Stimulated activated CD8-positive, alpha-beta memory T cell treated with anti-CD3 and anti-CD28 coated beads, Interleukin-12 subunit alpha, Interleukin-12 subunit beta, amount 100 ng/mL, for 24 hours (primary cell): ENCODE measurements around the gene RPL10A.

ENCODE experiments used
- DNase-seq: peaks from one replicate; pipeline ENCODE4 v3.0.0-alpha.2; 2020; ENCODE audit errors: extremely low read depth

RPL10A gene

DNA sequence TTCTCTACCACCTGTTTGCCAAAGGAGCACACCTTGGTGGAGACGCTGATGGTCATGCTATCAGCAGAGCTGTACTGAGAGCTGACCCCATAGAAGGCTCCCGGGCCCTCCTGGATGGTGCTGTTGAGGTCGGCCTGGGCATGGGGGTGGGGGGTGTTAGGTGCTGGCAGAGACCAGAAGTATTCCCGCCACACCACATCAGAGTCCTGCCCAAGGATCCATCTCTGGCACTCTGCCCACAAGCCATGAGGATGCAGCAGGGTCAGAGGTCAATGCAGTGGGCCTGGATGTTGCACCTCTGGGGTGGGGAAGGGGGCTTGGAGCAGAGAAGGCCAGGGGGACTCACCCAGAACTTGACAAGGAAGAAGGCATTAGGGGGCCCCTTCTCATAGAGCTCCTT is 7.4 kb downstream of the RPL10A start:
- no peak for DNase-seq

DNA sequence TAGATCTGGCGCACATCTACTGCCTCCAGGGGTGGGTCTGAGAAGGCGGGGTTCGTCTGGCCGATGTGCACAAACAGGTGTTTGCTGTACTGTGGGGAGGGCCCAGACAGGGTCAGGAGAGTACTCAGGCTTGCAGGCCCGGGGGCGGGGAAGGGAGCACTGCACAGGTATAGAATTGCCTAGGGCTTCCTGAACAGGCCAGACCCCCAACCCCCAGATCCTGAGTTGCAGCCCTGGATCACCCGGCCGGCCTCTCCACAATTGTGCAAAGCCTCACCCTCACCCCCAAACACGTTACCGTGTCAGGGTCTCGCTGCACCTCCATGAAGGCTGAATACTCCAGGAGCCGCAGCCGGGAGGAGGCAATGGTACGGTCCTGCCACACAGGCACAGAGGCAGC is 7.8 kb downstream of the RPL10A start:
- DNase-seq = no peak

DNA sequence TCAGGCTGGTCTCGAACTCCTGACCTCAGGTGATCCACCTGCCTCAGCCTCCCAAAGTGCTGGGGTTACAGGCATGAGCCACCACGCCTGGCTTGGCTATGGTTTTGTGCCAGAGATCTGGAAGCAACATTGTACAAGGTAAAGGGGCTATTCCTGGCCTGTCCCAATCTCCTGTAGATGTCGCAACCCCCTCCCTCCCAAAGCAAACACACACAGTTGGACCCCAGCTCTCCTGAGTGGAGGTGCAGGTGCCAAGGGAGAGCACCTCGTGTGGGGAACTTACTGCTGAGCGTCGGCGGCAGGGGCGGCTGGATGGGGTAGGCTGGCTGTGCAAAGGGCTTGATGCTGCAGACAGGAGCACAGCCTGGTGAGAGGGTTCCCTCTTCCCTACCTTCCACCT is 8.8 kb downstream of the RPL10A start:
- DNase-seq = no peak

DNA sequence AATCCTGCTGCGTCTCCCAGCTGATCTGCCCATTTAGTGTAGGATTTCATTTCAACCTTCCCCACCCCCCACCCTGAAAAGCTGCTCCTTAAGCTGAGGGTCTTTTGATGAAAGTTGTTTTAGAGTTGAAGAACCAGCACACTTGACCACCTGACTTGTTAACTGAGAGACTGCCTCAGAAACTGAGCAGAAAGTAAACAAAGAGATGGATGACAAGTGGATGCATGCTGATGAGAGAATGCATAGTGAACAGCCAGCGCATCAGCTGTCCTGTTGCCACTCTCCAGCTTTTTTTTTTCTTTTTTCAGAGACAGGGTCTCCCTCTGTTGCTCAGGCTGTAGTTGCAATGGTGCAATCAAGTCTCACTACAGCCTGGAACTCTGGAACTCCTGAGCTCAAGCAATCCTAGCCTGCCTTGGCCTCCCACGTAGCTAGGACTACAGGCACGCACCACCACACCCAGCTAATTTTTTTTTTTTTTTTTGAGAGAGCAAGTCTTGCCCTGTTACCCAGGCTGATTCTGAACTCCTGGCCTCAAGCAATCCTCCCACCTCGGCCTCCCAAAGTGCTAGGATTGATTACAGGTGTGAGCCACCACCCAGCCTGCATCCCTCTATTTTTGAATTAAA is 9.5 kb downstream of the RPL10A start:
- no peak for DNase-seq

DNA sequence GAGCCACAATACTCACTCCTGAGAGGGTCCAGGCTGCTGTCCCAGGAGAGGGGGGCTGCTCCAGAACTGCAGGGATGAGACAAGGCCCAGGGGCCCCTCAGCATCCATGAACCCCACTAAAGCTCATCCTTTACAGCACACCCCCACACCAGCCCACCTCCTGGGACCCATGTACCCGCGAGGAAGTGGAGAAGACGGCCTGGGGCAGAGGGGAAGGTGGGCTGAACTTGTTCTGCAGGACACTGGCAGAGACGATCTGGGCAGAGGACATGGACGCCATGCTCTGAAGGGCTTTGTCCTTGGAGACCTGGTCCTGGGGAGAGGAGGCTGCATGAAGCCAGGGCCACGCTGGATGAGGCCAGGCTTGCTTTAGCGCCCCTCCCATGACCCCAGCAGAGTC is 10.1 kb downstream of the RPL10A start:
- DNase-seq = no peak

DNA sequence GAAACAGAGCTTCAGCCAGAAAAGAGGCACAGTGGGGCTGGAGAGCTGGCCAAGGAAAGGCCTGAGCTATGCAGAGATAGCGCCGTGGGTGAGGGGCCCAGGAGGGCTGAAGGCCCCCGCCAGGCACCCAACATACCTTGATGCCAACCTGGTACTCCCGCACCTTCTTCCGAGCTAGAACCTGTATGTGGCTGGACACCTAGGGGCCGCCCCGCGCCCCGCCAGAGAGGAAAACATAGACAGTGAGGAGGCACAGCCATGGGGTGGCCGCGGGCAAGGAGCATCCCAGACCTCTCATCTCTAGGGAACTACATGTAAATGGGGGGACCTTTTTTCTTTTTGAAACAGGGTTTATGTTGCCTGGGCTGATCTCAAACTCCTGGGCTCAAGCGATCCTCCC is 12.0 kb downstream of the RPL10A start:
- DNase-seq = no peak

DNA sequence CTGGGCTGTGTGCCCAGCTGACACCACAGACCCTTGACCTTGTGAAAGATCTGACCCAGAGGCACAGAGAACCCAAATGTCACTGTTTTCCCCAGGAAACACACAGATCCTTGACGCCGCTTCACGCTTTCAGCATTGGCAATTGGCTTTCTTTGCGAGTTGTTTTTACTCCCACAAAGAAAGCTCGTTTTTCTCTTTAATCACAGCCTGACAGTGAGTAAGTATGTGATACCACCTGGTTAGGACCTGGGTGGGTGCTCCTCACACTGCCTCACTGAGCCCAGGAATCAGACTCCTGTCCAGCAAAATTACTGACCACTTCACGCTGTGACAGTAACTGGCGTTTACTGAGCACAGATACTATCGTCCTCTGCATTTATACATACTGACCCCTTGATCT is 13.0 kb downstream of the RPL10A start:
- no peak for DNase-seq

DNA sequence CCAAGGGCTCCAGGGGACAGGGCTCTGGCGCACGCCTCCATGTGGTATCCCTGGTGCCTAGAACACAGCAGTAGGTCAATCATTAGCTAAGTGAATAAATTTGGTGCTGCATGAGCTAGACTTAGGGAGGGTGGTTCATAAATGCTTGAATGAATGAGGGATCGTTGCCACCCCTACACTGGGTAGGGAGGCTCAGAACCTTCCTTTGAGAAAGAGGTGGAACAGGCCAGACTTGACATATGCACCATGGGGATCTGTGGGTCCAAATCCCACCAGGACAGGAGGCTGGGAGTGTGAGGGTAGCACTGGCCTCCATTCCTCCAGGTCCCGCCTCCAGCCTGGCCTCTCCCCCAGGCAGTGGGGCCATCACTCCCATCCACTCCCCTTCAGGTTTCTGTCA is 14.9 kb downstream of the RPL10A start:
- DNase-seq = no peak

DNA sequence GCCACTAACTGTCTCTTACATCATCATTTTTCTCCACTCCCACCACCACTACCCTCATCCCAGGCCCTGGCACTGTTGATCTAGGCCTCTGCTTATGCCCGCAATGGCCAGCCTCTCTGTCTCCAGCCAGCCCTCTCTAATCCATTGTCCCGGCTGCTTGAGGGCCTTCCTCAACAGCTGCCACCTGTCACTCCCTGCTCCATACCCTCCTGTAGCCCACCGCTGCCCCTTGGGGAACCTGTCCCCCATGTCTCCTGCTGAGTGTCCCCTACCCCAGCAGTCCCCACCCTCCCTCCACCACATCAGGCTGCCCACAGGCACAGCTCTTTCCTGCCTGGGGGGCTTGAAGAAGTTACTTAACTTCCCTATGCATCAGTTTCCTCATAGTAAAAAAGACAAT is 15.3 kb downstream of the RPL10A start:
- no peak for DNase-seq

DNA sequence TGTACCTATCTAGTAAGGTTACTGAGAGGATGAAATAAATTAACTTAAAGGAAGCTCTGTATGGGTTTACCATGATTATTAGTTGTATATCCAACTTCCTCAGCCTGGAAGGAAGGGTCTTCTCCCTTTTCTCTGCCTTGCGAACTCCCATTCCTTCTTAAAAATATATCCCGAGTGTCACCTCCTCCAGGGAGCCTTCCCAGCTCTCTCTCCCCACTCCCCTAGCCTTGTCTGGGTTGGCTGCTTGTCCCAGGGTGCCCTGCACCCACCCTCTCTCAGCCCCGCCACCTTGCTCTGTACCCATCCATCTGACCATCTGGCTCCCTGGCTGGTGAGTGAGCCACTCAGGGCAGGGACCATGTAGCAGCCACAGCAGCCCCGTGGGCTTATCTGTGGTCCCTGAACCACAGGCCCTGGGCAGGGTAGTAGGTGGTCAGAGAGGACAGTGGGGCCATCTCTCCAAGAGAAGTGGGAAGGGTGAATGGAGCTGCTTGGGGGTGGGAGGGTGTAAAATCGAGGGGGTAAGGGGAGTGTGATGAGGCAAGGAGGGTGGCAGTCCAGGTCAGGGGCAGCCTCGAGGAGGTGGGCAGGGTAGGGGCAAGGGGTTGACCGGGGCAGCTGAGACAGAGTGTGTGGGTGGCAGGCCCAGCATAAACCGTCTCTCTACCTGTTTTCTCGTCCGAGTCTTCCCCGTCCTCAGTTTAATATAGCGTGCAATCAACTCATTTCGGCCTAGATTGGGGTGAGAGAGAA is 15.9 kb downstream of the RPL10A start:
- DNase-seq = no peak

DNA sequence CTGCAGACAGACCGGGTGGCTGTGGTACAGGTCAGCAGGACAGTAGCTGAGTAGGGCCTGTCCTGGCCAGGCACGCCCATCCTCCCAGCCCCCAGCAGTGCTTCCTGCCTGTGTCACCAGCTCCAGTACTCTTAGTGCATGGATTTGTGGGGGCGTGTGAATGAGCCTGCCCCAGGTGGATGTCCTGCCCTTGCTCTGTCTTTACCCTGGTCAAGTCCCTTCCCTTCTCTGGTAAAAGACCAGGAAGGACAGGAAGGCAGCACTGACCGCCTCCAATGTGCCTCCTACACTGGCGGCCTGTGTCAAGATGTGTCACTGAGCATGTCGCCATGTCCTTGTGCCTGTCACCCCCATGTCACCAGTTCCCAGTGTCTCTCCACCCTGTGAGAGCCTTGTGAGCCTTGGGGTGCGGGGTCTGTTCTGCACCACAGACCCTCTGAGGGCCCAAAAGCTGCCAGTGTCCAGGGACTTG is 16.8 kb downstream of the RPL10A start:
- DNase-seq = no peak

DNA sequence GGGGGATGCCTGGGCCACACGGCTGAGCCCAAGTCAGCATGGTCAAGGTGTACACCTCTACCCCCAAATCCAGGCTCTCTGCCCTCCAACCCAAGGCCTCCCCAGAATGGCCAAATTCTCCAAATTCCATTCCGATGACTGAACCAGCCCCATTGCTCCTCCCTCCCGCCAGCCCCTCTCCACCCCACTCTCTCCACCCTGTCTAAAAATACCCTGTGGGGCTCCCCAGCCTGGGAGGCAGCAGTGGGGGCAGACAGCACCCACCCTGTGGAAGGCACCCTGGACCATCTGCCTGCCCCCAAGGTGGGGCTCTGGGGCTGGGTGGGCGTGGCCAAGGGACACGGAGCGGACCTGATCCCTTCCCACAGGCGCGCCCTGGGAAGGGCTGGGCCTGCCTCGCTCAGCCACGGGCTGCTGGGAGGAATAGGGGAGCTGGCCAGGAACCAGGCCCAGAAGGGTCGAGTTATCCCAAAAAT is 17.2 kb downstream of the RPL10A start:
- DNase-seq = no peak

DNA sequence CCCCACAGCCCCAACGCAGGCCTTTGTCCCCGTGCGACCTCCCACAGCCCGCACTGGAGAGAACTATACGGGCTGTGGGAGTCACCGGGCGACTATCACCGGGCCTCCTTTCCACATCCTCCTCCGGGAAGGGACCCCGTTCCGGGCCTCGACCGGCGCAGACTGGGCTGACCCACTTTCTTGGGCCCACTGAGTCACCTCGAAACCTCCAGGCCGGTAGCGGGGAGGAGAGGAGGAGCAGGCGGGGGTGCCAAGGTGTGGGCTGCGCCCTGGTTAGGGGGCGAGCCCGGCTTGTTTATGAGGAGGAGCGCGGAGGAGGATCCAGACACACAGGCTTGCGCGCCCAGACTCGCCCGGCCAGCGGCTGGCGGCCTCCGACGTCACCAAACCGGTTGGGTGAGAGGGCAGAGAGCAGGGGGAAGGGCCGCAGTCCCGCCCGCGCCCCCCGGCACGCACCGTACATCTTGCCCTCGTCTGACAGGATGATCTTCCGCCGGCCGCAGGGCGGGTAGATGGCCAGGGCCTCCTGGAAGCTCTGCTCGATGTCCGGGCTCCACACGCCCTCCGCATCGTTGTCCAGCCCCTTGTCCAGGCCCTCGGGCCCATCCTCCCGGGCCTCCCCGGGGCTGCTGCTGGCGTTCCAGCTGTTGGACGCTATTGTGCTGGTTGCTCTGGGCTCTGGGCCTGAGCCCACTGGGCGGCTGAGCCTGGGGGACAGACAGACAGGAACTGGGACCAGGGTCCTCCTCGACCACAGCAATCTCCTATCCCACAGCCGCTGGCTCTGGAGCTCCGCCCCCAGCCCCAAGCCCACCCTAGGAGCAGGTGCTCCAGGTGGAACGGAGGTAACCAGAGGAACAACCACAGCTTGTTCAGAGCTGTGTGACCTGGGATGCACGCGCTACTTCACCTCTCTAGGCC is 18.1 kb downstream of the RPL10A start:
- DNase-seq = no peak

DNA sequence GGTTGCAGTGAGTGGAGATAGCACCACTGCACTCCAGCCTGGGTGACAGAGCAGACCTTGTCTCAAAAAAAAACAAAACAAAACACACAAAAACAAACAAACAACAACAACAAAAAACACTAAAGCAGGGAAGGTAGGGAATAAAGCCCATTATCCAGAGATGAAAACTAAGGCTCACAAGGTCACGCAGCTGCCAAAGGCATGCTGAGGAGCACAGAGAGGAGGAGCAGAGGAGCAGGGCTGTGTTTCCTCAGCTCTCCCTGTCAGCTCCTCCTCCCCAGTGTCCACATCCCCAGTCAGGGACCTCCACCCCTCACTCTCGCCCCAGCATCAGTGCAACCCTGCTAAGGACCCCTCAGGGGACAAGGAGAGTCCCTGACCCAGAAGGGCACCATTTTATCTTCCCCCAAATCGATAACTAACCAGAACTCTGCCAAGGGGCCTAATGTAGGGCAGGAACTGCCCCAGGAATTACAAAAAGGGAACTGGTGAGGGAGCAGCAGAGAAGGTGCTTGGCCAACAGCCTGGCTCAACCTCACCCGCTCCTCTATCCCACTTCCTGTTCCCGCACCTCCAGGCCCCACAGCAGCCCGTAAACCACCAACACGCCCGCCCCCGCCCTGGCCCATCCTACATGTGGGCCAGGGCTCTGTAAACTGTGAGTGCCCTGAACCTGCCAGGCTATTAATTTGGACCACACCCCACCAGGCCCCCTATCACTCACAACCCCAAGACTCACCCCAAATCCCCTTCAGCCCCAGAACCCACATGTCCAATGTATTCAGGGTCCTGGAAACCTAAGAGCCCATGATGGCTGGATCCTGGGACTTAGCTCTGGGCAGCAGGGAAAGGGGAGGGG is 19.7 kb downstream of the RPL10A start:
- no peak for DNase-seq

DNA sequence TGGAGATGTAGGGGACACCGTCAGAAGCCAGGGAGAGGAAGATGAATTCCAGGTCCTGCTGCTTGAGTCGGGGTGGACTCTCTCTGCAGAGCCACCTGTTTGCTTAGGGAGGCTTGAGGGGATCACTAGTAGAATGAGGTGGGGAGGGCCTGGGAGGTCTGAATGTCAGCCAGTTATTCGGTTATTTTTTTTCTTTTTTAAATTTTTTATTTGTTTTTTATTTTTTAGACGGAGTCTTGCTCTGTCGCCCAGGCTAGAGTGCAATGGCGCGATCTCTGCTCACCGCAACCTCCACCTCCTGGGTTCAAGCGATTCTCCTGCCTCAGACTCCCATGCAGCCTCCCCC is 20.3 kb downstream of the RPL10A start:
- DNase-seq = no peak

DNA sequence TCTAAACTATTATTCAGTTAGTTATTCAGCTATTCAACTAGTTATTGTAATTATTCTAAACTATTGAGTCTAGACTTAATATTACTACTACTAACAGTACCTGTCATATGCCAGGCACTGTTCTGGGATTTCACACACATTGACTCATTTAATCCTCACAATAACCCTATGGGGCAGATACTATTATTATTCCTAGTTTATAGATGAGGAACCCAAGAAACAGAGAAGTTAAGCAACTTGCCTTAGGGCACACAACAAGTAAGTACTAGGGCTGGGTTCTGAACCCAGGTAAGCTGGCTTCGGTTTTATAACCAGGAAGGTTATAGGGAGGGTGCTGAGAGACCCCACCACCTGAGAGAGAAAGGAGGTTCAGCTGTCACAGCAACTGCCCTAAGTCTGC is 20.9 kb downstream of the RPL10A start:
- no peak for DNase-seq

DNA sequence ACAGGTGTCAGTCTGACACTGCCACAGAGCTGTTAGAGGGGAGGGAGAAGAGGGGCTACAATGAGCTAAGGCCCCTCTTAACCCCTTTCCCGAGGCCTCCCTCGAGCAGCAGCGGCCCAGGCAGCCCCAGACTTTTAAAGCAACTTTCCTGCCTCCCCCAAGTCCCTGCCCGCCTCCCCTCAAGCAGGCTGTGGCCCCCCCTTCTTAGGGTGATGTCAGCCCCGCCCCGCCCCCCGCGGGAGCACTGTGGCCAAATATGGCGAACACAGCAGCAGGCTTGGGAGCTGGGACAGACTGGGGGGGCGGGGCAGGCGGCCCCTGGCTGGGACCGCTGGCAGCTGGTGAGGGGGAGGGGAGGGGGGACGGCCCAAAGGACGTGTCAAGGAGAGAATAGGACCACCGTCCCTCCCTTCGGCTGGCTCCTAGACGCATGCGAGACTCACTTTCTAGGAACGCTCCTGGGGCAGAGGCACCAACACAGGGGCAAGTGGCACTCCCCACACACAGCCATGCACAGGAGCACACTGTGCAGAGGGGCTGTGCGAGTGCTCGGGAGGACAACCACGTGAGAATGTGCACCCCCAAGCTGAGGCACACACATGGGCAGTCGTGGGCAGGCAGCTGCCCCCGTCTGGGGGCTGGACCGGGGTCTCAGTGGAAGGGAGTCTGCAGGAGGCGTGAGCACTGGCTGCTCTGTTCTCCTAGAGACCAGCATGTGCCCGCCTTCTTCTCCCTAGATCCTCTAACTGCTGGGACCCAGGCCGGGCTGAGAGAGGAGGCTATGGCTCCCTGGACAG is 22.0 kb downstream of the RPL10A start:
- no peak for DNase-seq

DNA sequence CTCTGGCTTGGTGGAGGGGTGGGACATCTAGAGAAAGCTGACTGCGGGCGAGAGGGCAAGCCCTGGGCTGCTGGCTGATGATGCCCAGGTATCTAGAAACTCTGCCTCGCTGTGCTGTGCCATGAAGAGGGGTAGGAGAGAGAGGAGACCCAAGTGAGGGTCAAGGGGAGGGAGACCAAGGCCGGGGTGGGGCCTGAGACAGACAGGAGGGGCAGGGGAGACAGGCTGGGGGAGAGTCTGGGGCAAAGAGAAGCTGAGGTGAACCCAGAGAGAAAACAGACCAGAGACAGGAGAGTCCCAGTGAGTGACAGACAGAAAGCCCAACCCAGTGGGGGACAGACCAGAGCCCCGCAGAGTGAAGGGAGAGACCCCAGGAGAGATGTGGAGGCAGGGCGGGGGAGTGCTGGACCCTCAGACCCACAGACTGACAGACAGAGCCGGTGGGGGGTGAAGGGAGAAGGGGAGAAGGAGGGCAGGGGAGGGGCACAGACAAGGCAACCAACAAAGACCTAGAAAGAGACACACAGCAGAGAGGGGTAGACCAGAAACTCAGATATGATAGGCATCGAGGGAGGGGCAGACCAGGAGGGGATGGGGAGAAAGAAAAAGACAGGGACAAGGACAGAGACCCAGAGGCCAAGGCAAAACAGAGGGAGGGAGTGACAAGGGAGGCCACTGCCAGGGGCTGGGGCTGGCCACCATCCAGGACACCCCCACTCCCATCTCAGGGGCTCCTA is 22.8 kb downstream of the RPL10A start:
- DNase-seq = no peak

DNA sequence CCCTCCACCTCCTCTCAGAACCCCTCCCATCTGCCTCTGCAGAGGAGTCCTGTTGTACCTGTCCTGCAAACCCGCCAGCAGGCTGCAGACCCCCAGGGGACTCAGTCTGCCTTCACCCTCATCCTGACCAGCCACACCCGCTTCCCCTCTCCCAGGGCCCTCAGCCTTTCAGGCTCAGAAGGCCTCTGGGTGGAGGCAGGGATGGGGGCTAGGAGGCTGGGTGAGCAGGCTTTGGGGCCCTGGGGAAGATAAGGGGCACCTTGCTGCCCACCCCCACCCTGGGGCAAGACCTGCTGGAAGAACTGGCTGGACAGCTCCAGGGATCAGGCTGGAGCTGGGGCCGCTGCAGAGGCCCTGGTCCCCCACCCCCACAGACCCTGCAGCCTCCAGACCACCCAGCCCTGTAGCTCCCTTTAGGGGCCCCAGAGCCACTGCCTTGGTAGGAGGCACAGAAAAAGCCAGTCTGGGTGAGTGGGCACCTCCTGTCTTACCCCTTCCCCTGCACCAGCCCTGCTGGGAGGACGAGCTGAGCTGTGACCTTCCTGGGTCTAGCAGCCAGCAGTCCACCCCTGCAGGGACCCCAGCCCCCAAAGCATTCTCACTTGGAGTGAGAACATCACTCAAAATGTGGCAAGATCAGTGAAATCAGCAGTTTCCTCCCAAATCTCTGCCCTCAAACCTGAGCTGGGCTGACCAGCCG is 23.5 kb downstream of the RPL10A start:
- no peak for DNase-seq
